IMR-90 (cell line): ENCODE measurements around the gene ABCA2. TPM values are rescaled to one million over a fixed set of nuclear protein-coding genes. Genes with fewer than 3 reads are reported as not detected.

ENCODE experiments used
- ATAC-seq: fragments of 200-7000 bp; cut with Tn5 transposase; 2 replicates; pipeline ENCODE4 v1.9.1; 2020; ENCODE audit warnings: low read depth, mild to moderate bottlenecking, moderate library complexity
- BruUV-seq: library from RNA; stranded (reverse); fragments of 400-500 nt; replicated peaks from 2 replicates; lab custom pipeline; 2021; lab: Mats Ljungman, UMichigan
- CTCF ChIA-PET: fragments of 300-600 bp; formaldehyde crosslinking; extraction: SDS; loops from one replicate; lab custom pipeline; 2021; ENCODE audit warnings: antibody characterized with exemption; lab: Yijun Ruan, JAX
- POLR2A ChIA-PET: fragments of 300-600 bp; sonication (Branson Sonifier 250); formaldehyde crosslinking; loops from one replicate; lab custom pipeline; 2022; ENCODE audit warnings: antibody characterized with exemption; ENCODE audit not compliant: unreplicated experiment; lab: Charles Lee
- DNase-seq: peaks from one replicate; pipeline ENCODE4 v3.0.0; 2013
- H2AFZ ChIP-seq: replicated peaks from 2 replicates; pipeline ENCODE3; 2013; ENCODE audit warnings: low read length, mild to moderate bottlenecking; ENCODE audit not compliant: poor library complexity
- H2AK5ac ChIP-seq: 2 replicates; pipeline ENCODE4 v1.6.1; 2013; ENCODE audit warnings: low read depth, low read length, inconsistent platforms
- H2AK9ac ChIP-seq: replicated peaks from 2 replicates; pipeline ENCODE3; 2013; ENCODE audit warnings: mild to moderate bottlenecking, low read depth, low read length, moderate library complexity; ENCODE audit not compliant: poor library complexity
- H2BK120ac ChIP-seq: 2 replicates; pipeline ENCODE4 v1.6.1; 2013; ENCODE audit warnings: low read depth, low read length, inconsistent platforms
- H2BK15ac ChIP-seq: 3 replicates; pipeline ENCODE4 v1.6.1; 2013; ENCODE audit warnings: low read depth, low read length, inconsistent platforms
- H2BK20ac ChIP-seq: 2 replicates; pipeline ENCODE4 v1.6.1; 2013; ENCODE audit warnings: low read depth, mild to moderate bottlenecking, inconsistent platforms, low read length, moderate library complexity
- H2BK5ac ChIP-seq: 2 replicates; pipeline ENCODE4 v1.6.1; 2013; ENCODE audit warnings: mild to moderate bottlenecking, low read depth, low read length, inconsistent platforms; ENCODE audit not compliant: poor library complexity, severe bottlenecking
- H3K14ac ChIP-seq: replicated peaks from 2 replicates; pipeline ENCODE4 v1.6.1; 2013; ENCODE audit warnings: low read depth, low read length, inconsistent platforms
- H3K18ac ChIP-seq: 2 replicates; pipeline ENCODE4 v1.6.1; 2013; ENCODE audit warnings: low read depth, low read length, control low read depth
- H3K23ac ChIP-seq: 2 replicates; pipeline ENCODE4 v1.6.1; 2013; ENCODE audit warnings: low read depth, low read length, inconsistent platforms
- H3K27ac ChIP-seq: 2 replicates; pipeline ENCODE4 v1.5.1; 2013; ENCODE audit warnings: mild to moderate bottlenecking, control low read depth, low read length; ENCODE audit not compliant: insufficient read depth
- H3K27me3 ChIP-seq: 2 replicates; pipeline ENCODE4 v1.6.1; 2013; ENCODE audit warnings: low read length; ENCODE audit not compliant: control insufficient read depth, insufficient read depth
- H3K36me3 ChIP-seq: 2 replicates; pipeline ENCODE4 v1.6.1; 2013; ENCODE audit warnings: low read length, mixed read lengths; ENCODE audit not compliant: control insufficient read depth, insufficient read depth
- H3K4ac ChIP-seq: 2 replicates; pipeline ENCODE4 v1.6.1; 2013; ENCODE audit warnings: low read depth, low read length, inconsistent platforms
- H3K4me1 ChIP-seq: 2 replicates; pipeline ENCODE4 v1.6.1; 2013; ENCODE audit warnings: low read length, mixed read lengths; ENCODE audit not compliant: control insufficient read depth, insufficient read depth
- H3K4me2 ChIP-seq: 2 replicates; pipeline ENCODE4 v1.6.1; 2013; ENCODE audit warnings: low read depth, mild to moderate bottlenecking, control low read depth, low read length, moderate library complexity
- H3K4me3 ChIP-seq: 2 replicates; pipeline ENCODE4 v1.5.1; 2013; ENCODE audit warnings: low read depth, mild to moderate bottlenecking, control low read depth, low read length, moderate library complexity; ENCODE audit not compliant: insufficient read depth
- H3K56ac ChIP-seq: 2 replicates; pipeline ENCODE4 v1.6.1; 2013; ENCODE audit warnings: low read length, inconsistent platforms; ENCODE audit not compliant: insufficient read depth; ENCODE audit errors: extremely low read depth
- H3K79me1 ChIP-seq, 2 experiments: 2 replicates each; pipeline ENCODE4 v1.6.1; 2013; ENCODE audit warnings: low read length in 2 of 2, inconsistent platforms in 1 of 2, low read depth in 1 of 2
- H3K9ac ChIP-seq: 2 replicates; pipeline ENCODE4 v1.6.1; 2013; ENCODE audit warnings: low read depth, low read length, control low read depth
- H3K9me1 ChIP-seq: 2 replicates; pipeline ENCODE4 v1.6.1; 2013; ENCODE audit warnings: low read length, inconsistent platforms; ENCODE audit not compliant: insufficient read depth
- H3K9me3 ChIP-seq: 2 replicates; pipeline ENCODE4 v1.6.1; 2013; ENCODE audit warnings: low read length; ENCODE audit not compliant: control insufficient read depth, insufficient read depth
- H4K20me1 ChIP-seq: 2 replicates; pipeline ENCODE4 v1.6.1; 2013; ENCODE audit warnings: low read length, inconsistent platforms; ENCODE audit not compliant: insufficient read depth
- H4K5ac ChIP-seq: 2 replicates; pipeline ENCODE4 v1.6.1; 2013; ENCODE audit warnings: mild to moderate bottlenecking, low read depth, low read length, control low read depth
- H4K8ac ChIP-seq, 2 experiments: 2 replicates each; pipeline ENCODE4 v1.6.1; 2013; ENCODE audit warnings: low read depth in 2 of 2, low read length in 2 of 2, control low read depth in 1 of 2, inconsistent platforms in 1 of 2
- H4K91ac ChIP-seq: 2 replicates; pipeline ENCODE4 v1.6.1; 2013; ENCODE audit warnings: low read depth, low read length, inconsistent platforms; ENCODE audit not compliant: insufficient read depth
- RCOR1 ChIP-seq: IDR thresholded peaks from 2 replicates; pipeline ENCODE4 v1.6.1; 2012; ENCODE audit warnings: mild to moderate bottlenecking, low read length, improper control_type of control experiment; ENCODE audit not compliant: insufficient replicate concordance
- WGBS, 2 experiments: methylation state at CpG; one replicate each; pipeline versions ENCODE4 v1.1.5 to v1.1.7; 2013; ENCODE audit warnings: missing lambda C conversion rate in 2 of 2; ENCODE audit not compliant: insufficient read length in 1 of 2; ENCODE audit errors: extremely low coverage in 2 of 2; 5-methylcytosine and 5-hydroxymethylcytosine counted together
- dilution Hi-C: fragments of 300-500 bp; cut with HindIII; formaldehyde crosslinking; loops from one replicate; pipeline ENCODE4 v1.14.3; 2018; ENCODE audit warnings: low sequenced_read_pairs; ENCODE audit not compliant: unreplicated experiment
- in situ Hi-C: fragments of 300-500 bp; cut with MboI; formaldehyde crosslinking; loops from 3 replicates; pipeline ENCODE4 v1.14.3; 2019; ENCODE audit warnings: low sequenced_read_pairs, inconsistent platforms, mixed read lengths
- intact Hi-C: fragments of 100-400 bp; cut with micrococcal nuclease; formaldehyde crosslinking; loops from 2 replicates; pipeline ENCODE4 v1.10.0; 2022
- polyA plus RNA-seq, 3 experiments: library from polyadenylated mRNA; depleted of rRNA; stranded (reverse); fragments of >200 nt; gene quantifications; 2 replicates each; pipeline ENCODE4 v1.2.3, GENCODE V29; 2012; ENCODE audit warnings: low replicate concordance in 1 of 3
- total RNA-seq: library from RNA; depleted of rRNA; stranded (reverse); fragments of >200 nt; gene quantifications from 2 replicates; pipeline ENCODE4 v1.2.3, GENCODE V29; 2012

ABCA2 gene
- total and polyA plus RNA-seq, 2 of the 4 experiments (the other 2 are of a cell fraction) = 3.8 to 46.0 TPM

GRCh38 chr9:137008312-137008711 is 19.7 kb downstream of the ABCA2 start:
- H2BK15ac ChIP-seq = no peak overlapping the region
- no peak overlapping the region for H3K4me2 ChIP-seq
- peaks cover 5% of the 10 kb centered on the region; the same call in 1 of the 2 replicates for H3K9me1 ChIP-seq
- H3K56ac ChIP-seq = no peak overlapping the region
- no peak for TF ChIP-seq RCOR1
- no peak overlapping the region for H2BK120ac ChIP-seq
- H2AFZ ChIP-seq = no peak overlapping the region
- in situ Hi-C loops = no loop called here
- peaks cover 11% of the 10 kb centered on the region for H3K4me1 ChIP-seq
- no peak for DNase-seq
- no peak overlapping the region for H3K27ac ChIP-seq
- H4K5ac ChIP-seq = no peak overlapping the region
- intact Hi-C loops = no loop called here
- no peak for ATAC-seq
- no peak overlapping the region for H3K9ac ChIP-seq
- ChIA-PET CTCF (no interaction called here), POLR2A (no interaction called here)
- H3K79me1 ChIP-seq = no peaks in the 10 kb centered on the region
- no peak overlapping the region for H4K8ac ChIP-seq
- H3K4me3 ChIP-seq = no peak overlapping the region
- no peak overlapping the region for H2BK5ac ChIP-seq
- peaks cover 23% of the 10 kb centered on the region for H3K36me3 ChIP-seq
- no peak overlapping the region for H3K23ac ChIP-seq
- no peak overlapping the region for H3K4ac ChIP-seq
- no TSS peak for BruUV-seq
- no peak overlapping the region for H3K18ac ChIP-seq
- no peak overlapping the region for H2AK9ac ChIP-seq
- dilution Hi-C loops = no loop called here
- no peak overlapping the region for H2BK20ac ChIP-seq
- H3K27me3 ChIP-seq = no peaks in the 10 kb centered on the region
- no peak overlapping the region for H4K91ac ChIP-seq
- 94% methylated on average over 6 of the region's 22 CpGs; no CpG with 5 or more reads in 1 of the 2 experiments for WGBS, 2 experiments
- peaks cover 8% of the 10 kb centered on the region for H4K20me1 ChIP-seq
- H2AK5ac ChIP-seq = no peak overlapping the region; the same call in 1 of the 2 replicates
- H3K14ac ChIP-seq = no peak overlapping the region
- H3K9me3 ChIP-seq = no peaks in the 10 kb centered on the region
